ENCODE results near the gene RBM12. TPM values are rescaled to one million over a fixed set of nuclear protein-coding genes. Genes with fewer than 3 reads are reported as not detected.
A peak's percentile ranks its signal among the peaks of the same experiment; 100 is the strongest.

RBM12 gene
- total RNA-seq, 2 experiments from 2014 or later: 91.7 to 95.2 TPM

DNA sequence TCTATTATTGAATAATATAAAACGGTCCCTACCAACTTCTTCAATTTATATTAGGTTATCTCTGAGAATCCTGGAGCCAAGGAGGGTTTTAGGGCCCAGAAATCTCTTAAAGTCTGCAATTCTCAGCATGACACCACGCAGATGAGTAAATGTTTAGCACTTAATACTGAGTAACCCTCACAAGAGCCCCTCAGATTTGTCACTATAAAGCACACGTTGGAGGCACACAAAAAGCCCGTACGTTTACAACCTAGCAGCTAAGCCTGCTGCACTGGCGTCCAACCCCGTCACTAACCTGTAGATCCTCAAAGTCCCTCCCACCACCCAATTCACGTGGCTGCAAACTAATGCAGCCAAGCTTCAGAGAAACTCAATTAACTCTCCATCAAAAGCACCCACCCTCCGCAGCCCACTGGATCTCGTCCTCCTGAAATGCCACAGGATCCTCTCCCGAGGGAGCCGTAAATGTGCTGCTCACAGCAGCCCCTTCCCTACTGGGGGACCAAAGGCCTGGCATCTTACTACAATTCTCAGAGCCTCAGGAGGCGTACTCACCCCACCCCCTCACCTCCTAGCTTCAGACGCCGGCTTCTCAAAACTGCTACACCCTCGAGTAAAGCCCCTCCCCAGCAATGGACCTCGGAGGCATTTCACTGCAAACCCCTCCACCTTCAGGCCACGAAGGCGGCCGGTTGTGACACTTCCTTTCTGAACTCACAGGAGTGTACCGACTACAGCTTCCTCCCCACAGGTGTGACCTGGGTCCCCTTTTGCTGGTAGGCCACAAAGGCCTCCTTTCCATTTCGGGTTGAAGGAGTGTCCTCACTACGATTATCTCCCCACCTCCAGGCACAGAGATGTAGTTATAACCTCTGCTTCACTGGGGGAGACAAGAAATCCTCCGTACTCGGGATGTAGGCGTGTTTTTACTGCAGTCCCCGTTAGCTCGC lies 909 bp downstream of the RBM12 start:
- peak; percentile 41 to 86 (median 58) for DNase-seq
- Histone ChIP-seq H3K36me3 (ENCODE audit: insufficient read depth, low read length) (peaks cover 5% of the 10 kb centered on the region), H3K9me3 (ENCODE audit: control insufficient read depth in 1 of 2, insufficient read depth in 1 of 2, low read length in 2 of 2) (no peaks in the 10 kb centered on the region), H3K4me1 (ENCODE audit: insufficient read depth, low read length) (peaks cover 37% of the 10 kb centered on the region), H3K4me3 (ENCODE audit: low read length) (peak overlapping the region; percentile 97), H3K27me3 (ENCODE audit: control insufficient read depth in 1 of 2, insufficient read depth in 2 of 2, low read length in 2 of 2) (no peaks in the 10 kb centered on the region), H3K27ac (ENCODE audit: low read depth in 1 of 2, low read length in 2 of 2) (peak overlapping the region; percentile 99)
- Mint-ChIP-seq H3K36me3 (ENCODE audit: low read depth) (peaks cover 28% of the 10 kb centered on the region), H3K27me3 (no peaks in the 10 kb centered on the region), H3K4me3 (peak overlapping the region; percentile 89), H3K9me3 (no peaks in the 10 kb centered on the region), H3K4me1 (ENCODE audit: low read depth) (peaks cover 58% of the 10 kb centered on the region), H3K27ac (peak overlapping the region; percentile 99)
- ChIA-PET CTCF (interaction anchor here (0.9 to 8.1 kb wide), 7 partner anchors 29 to 78 kb away, joined by 3 to 57 read pairs (median 4); partner anchors contain the start of genes NFS1, RBM39 and ROMO1), POLR2A (interaction anchor here (0.6 to 8.2 kb wide), 27 partner anchors 8 to 517 kb away, joined by 3 to 147 read pairs (median 5); partner anchors contain the start of genes CEP250, EDEM2, ERGIC3 and NFS1)
- TF ChIP-seq CTCF (IDR thresholded peaks at IDR 0.05): no peak
- intact Hi-C loops (cut with DNase I, micrococcal nuclease): loop anchor here (1.0 to 5.0 kb wide), 8 partner anchors 35 to 171 kb away; partner anchors contain the start of genes ERGIC3 (in 2 of the 2), NFS1 (in 2 of the 2), ROMO1 (in 2 of the 2) and RBM39 (in 1 of the 2)
- peak; percentile 66 for ATAC-seq (ENCODE audit: poor library complexity)

DNA sequence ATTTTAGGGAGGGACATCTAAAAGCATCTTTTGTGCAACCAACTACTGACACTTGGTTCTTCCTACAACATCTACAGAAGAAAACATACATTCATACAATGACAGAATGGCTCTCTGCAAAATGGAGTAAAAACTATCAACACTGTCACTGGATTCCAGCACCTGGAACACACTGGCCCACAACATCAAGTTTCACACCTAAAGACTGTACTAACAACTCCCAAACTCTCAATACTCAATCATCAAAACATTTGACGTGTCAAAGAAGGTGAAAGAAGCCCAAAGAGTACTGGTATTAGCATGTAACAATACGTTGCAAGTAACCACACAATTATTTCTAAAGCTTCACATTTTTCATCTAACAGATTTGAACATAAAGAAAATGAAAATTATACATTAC lies 2.1 kb downstream of the RBM12 start:
- no peaks in the 10 kb centered on the region for H3K27me3 Mint-ChIP-seq
- Histone ChIP-seq H3K9me3 (ENCODE audit: control insufficient read depth in 1 of 2, insufficient read depth in 1 of 2, low read length in 2 of 2) (no peaks in the 10 kb centered on the region), H3K36me3 (ENCODE audit: insufficient read depth, low read length) (no peaks in the 10 kb centered on the region), H3K4me3 (ENCODE audit: low read length) (peak overlapping the region; percentile 97), H3K27me3 (ENCODE audit: control insufficient read depth in 1 of 2, insufficient read depth in 2 of 2, low read length in 2 of 2) (no peaks in the 10 kb centered on the region), H3K27ac (ENCODE audit: low read depth in 1 of 2, low read length in 2 of 2) (peak overlapping the region; percentile 26 to 99), H3K4me1 (ENCODE audit: insufficient read depth, low read length) (peaks cover 48% of the 10 kb centered on the region)
- no peaks in the 10 kb centered on the region for H3K9me3 Mint-ChIP-seq
- peaks cover 67% of the 10 kb centered on the region for H3K4me1 Mint-ChIP-seq (ENCODE audit: low read depth)
- TF ChIP-seq CTCF (IDR thresholded peaks at IDR 0.05): no peak
- peak in 1 of 14 experiments; percentile 24 for DNase-seq
- peak overlapping the region; percentile 89 for H3K4me3 Mint-ChIP-seq
- CTCF ChIA-PET: interaction anchor here (1.4 to 8.1 kb wide), 2 partner anchors 28 to 44 kb away, joined by 4 to 57 read pairs; no protein-coding TSS in a partner anchor
- intact Hi-C loops (cut with DNase I, micrococcal nuclease): loop anchor here (5.0 kb wide), 2 partner anchors 60 to 170 kb away; no protein-coding TSS in a partner anchor
- H3K36me3 Mint-ChIP-seq (ENCODE audit: low read depth): peaks cover 25% of the 10 kb centered on the region
- POLR2A ChIA-PET: interaction anchor here (0.6 to 8.2 kb wide), 4 partner anchors 10 to 80 kb away, joined by 3 to 147 read pairs (median 73); partner anchors contain the start of genes RBM39 and SPAG4
- no peak for ATAC-seq (ENCODE audit: poor library complexity)
- peak overlapping the region; percentile 99 for H3K27ac Mint-ChIP-seq

- Mint-ChIP-seq H3K27ac (peak overlapping the region; percentile 99), H3K4me1 (ENCODE audit: low read depth) (peaks cover 73% of the 10 kb centered on the region), H3K9me3 (no peaks in the 10 kb centered on the region), H3K27me3 (no peaks in the 10 kb centered on the region), H3K36me3 (ENCODE audit: low read depth) (peaks cover 31% of the 10 kb centered on the region), H3K4me3 (peak overlapping the region; percentile 89)
- intact Hi-C loops (cut with DNase I, micrococcal nuclease): loop anchor here (5.0 kb wide), 2 partner anchors 60 to 170 kb away; no protein-coding TSS in a partner anchor
- no peak for TF ChIP-seq CTCF (IDR thresholded peaks at IDR 0.05)
- Histone ChIP-seq H3K4me1 (ENCODE audit: insufficient read depth, low read length) (peaks cover 49% of the 10 kb centered on the region), H3K36me3 (ENCODE audit: insufficient read depth, low read length) (no peaks in the 10 kb centered on the region), H3K9me3 (ENCODE audit: control insufficient read depth in 1 of 2, insufficient read depth in 1 of 2, low read length in 2 of 2) (no peaks in the 10 kb centered on the region), H3K4me3 (ENCODE audit: low read length) (peak overlapping the region; percentile 97), H3K27ac (ENCODE audit: low read depth in 1 of 2, low read length in 2 of 2) (peak overlapping the region; percentile 39 to 99), H3K27me3 (ENCODE audit: control insufficient read depth in 1 of 2, insufficient read depth in 2 of 2, low read length in 2 of 2) (no peaks in the 10 kb centered on the region)
- POLR2A ChIA-PET: interaction anchor here (1.5 to 8.2 kb wide), 4 partner anchors 10 to 293 kb away, joined by 4 to 147 read pairs (median 68); partner anchors contain the start of genes RBM39, SCAND1 and SPAG4
- DNase-seq (peak in 1 of 14 experiments; percentile 31), ATAC-seq (ENCODE audit: poor library complexity) (no peak)
- CTCF ChIA-PET: interaction anchor here (8.1 kb wide), 1 partner anchor 43 kb away, joined by 57 read pairs; no protein-coding TSS in a partner anchor
These were observed 2.8 kb downstream of the RBM12 start for GRCh38 chr20:35661908-35662307.
